ENCODE data around the gene DOK6. TPM values are rescaled to one million over a fixed set of nuclear protein-coding genes. Genes with fewer than 3 reads are reported as not detected.
A peak's percentile ranks its signal among the peaks of the same experiment; 100 is the strongest.

The DOK6 gene
- total RNA-seq, 1 experiment from 2014 or later: 0.52 TPM

DNA sequence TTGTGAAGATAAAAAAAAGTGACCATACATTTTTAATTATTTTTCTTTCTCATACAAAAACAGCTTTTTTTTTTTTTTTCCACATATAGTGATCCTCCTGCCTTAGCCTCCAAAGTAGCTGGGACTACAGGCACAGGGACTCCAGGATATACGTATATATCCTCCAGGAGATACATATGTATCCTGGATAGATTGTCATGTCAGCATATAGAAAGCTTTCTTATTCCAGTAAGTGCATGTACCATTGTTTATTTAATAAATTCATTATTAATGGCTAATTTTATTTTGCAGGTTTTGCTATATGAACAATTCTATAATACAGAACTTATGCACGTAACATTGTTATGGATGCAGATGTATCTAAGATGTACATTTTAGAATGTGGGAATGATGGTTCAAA is 138.7 kb downstream of the DOK6 start:
- DNase-seq (ENCODE audit: low read depth): no peak

DNA sequence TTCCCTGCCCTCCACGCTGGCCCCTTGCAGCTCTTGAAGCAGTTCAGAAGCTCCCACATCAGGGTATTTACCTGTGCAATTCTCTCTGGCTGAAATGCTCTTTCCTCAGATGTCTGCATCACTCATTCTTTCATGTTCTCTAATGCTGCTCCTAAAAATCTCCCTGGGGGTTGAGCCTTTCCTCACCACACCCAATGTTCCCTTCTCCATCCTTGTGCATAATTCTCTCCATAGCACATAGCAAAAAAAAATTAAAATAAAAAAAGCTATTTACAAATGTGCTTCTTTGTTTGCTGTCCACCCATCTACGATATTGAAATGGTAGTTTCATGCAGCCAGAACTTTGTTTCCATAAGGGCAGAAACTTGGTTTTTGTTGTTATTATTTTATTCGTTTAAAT is 155.5 kb downstream of the DOK6 start:
- DNase-seq (ENCODE audit: low read depth): no peak

DNA sequence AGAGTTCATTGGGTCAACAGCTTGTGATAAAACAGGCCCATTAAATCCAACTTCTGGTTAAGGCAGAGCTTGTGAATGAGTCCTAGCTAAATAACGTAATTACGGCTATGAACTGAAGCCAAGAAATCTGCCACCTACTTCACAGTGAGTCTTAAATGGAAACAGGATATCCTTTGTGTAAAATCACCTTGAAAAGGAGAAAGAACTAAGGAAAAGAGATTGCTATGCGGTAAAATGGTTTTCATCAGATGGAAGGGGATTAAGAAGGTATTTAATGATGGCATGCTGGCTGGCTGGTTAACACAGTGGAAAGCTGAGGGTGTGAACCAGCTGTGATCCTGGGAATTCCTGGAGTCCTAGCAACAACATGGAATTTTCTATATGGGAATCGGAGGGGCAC is 156.6 kb downstream of the DOK6 start:
- peak; percentile 28 for DNase-seq (ENCODE audit: low read depth)

DNA sequence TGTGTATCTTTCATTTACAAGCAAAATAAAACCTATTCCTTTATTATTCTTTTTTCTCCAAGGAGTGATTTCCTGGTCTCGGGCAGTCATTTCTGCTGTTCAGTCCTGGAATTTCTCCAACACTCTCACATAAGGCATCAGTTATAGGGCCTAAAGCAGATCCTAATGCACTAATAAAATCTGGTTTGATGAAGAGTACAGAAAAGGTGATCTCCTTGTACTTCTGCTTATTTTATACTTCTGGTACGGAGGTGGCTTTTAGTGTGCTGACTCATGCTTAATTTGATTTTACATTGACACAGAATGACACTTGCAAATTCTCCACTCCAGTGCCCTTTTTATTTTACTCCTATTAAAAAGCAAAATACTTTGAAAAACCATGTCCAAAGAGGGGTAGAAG is 157.4 kb downstream of the DOK6 start:
- peak; percentile 4 for DNase-seq (ENCODE audit: low read depth)

DNA sequence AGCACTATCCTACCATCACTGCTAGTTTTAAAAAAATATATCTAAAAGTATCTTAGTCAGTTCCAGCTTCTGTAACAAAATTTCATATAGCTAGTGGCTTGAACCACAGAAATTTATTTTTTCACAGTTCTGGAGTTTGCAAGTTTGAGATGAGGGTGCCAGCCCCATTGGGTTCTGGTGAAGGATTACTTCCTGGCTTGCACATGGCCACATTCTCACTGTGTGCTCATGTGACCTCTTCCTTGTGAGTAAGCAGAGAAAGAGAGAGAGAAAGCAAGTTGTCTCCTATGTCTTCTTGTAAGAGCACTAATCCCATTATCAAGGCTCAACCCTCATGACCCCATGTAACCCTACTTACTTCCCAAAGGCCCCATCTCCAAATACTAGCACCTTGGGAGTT is 158.9 kb downstream of the DOK6 start:
- DNase-seq (ENCODE audit: low read depth): peak; percentile 5

DNA sequence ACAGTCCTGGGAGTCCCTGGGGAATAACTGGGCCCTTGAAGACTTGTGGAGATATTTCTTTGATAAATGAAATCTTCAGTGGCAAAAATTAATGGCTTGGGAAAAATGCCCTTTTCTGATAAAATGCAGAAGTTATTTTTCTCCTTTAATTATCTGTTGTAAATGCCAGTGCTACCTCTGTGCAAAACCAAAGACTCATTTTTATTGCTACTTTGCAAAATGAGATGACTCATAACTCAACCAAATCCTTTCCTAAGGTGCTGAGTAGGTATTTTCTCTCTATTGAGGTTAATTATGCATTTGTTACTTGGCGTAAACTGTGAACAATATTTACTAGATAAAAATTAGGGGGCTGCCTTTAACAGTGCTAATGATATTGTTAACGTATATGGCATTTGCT is 163.9 kb downstream of the DOK6 start:
- peak; percentile 22 for DNase-seq (ENCODE audit: low read depth)

DNA sequence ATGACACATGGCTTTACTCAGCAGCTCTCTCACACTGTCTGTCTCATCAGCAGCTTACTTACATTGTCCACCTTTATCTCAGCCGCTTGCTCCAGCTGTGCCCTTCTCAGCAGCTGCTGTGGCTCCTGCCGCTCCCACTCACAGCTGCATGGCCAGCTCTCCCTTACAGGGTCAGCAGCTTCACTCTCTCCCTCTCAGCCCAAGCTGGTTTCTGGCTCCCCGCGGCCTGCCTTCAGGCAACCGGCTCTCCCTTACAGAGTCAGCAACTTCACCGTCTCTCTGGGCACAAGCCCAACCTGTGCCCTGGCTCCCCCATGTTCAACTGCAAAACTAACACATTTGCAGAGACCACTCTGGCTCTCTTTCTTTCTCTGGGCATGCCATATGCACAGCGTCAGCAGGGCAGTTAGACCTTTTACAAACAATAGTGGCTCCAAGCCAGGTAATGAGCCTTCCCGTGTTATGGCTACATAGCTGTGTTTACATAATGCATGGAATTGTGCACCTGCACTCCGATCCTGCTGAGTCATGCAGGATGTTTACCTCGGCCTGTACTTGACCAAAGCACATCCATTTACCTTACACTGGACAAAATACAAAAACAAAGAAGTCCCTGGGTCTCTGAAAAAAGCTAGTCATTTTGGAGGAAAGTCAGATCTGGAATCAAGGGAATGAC is 167.3 kb downstream of the DOK6 start:
- peak; percentile 13 for DNase-seq (ENCODE audit: low read depth)

DNA sequence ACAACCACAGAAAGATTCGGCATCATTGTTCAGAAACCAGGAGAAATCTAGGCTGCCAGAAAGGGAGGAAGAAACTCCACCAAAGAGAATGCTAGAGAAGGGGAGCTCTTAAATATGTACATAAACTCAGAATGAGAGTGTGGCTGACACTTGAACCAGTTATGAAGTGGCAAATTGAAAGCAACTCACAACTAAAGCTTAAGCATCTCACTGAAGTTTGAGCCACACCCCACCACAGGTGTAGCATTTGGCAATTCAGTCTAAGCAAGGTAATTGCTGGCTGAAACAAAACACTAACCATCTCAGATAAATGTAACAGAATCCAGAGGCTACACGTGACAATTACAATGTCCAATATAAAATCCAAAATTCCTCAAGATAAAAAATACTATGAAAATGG is 168.4 kb downstream of the DOK6 start:
- no peak for DNase-seq (ENCODE audit: low read depth)

DNA sequence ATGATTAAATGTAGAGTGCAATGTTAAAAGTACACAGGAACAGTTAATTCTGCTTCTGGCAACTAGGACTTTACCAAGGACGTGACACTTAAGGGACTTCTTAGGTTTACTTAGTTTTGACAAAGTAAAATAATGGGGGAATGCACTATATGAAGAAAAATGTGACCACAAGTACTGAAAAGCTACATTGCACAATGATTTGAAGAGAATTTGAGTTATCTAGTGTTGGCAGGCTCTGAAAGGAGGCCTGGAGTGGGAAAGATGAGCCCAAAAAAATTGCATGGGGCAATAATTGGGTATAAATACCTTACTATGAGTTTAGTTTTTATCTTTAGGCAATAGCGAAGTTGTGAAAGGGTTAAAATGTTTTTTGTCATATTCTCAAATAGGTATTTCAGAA is 173.7 kb downstream of the DOK6 start:
- no peak for DNase-seq (ENCODE audit: low read depth)

DNA sequence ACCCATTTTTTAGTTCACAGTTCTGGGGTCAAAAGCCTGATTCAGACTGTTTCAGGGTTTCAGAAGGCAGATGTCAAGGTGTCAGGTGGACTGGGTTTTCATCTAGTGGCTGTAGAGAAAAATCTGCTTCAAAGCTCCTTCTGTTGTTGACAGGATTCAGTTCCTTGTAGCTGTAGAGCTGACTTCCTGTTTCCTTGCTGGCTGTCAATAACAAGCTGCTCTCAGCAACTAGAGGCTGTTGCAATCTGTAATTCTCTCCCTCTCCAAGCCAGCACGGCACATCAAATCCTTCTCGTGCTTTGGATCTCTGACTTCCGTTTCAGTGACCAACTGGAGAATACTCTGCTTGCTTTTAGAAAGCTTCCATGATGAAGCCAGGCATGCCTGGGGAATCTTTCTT is 179.4 kb downstream of the DOK6 start:
- DNase-seq (ENCODE audit: low read depth): peak; percentile 74

DNA sequence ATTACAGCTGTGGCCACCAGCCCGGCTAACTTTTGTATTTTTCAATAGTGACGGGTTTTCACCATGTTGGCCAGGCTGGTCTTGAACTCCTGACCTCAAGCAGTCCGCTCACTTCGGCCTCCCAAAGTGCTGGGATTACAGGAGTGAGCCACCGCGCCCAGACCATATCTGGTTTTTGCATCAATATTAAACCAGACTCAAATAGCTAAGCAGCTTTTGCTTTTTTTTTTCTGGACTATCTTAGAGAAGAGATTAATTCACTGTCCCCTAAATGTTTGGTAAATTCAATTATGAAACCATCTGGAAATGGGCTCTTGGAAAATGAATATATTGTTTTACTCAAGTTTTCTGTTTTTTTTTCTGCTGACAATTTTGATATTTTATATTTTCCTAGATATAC is 183.7 kb downstream of the DOK6 start:
- DNase-seq (ENCODE audit: low read depth): no peak

DNA sequence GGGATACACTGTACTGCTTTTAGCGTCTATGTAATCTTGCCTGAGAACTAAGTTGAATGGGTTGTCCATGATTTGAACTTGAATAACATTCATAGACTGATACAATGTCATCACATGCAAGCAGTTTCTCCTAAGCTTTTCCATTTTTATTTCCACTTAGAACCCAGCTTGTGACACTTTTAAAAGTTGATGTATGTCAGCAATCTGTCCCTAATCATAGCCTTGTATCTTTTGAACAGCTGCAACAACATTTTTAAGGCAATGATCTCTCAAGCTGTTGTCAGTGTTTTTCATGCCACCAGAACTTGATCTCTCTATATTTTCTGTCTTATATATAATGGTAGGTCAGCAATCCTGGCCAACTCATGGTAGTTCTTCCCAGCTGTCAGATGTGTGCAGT is 185.0 kb downstream of the DOK6 start:
- DNase-seq (ENCODE audit: low read depth): no peak

DNA sequence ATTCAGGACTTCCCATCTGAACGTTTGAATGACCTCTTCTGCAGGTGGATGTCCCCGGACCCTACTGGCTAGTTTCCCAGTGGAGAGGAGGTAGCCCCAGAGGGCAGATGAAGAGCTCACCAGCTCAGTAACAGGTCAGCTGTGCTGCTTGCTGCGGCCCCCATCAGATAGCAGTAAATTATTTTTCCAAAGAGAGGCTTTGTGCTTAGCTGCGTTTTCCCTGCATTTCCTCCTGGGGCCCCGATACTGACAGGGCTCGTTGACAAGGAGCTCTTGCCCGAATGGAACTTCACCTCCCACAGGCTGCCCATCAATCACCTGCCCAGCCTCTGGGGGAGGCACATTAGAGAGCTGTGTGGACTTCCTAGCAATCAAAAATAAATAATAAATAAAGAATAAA is 185.8 kb downstream of the DOK6 start:
- DNase-seq (ENCODE audit: low read depth): no peak

DNA sequence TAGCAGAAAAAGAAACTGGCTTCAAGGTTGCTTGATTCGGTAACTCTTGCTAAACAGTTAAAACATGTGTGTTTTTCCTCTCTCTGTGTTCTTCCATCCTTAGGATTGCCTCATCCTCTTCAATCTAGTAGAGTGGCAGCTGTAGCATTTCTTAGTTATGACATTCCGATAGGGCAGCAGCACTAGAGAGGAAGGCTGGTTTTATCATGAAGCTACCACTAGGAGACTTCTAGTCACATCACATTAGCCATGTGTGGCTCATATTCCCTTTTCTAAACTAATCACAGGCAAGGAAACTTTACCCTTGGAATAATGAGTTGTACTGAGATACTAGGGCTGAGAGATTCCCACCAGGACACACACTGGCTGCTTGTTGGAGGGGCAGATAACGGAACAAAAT is 187.6 kb downstream of the DOK6 start:
- DNase-seq (ENCODE audit: low read depth): peak; percentile 19

DNA sequence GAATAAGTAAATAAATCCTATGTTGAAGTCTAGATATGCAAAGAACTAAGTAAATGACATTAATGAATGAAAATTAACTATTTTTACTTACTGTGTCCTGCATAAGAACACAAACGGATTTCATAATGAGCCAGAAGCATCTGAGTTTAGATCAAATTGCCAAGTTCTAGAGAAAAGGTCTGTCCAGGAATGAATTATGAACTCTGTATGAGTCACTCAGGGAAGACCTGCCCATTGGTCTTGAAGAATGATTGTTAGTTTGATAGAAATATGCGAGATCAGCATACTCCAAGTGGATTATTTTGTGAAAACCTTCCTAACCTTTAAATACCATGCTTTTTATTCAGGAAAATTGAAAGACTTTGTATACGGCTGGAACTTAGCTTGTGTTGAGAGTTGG is 189.5 kb downstream of the DOK6 start:
- DNase-seq (ENCODE audit: low read depth): peak; percentile 56

DNA sequence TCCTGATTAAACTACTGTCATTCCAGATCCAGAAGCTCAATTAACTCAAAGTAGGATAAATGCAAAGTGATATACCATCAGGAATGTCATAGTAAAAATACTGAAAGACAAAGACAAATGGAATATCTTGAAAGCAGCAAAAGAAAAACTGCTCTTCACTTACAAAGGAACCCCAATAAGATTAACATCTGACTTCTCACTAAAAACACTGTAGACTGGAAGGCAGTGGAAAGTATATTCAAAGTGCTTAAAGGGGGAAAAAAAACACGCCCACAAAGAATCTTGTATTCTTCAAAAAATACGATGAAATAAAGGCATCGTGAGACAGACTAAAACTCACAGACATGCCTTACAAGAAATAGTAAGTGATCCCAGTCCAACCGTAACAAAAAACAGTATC is 195.7 kb downstream of the DOK6 start:
- DNase-seq (ENCODE audit: low read depth): no peak

DNA sequence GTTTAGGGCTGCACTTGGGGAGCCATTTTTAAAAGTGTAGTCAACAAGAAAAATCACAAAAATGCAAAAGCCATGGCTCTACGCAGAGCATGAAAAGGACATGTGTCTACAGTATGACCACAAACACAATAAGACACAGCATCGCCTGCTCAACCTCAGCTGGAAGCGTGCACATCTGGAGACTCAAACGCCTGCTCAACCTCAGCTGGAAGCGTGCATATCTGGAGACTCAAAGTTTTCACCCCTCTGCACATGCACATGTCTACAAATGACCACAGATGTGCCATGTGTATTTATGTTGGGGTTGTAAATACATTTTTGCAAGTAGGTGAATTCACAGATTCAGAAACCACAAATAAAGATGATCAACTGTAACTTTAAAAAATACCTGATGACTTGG is 196.9 kb downstream of the DOK6 start:
- DNase-seq (ENCODE audit: low read depth): no peak

DNA sequence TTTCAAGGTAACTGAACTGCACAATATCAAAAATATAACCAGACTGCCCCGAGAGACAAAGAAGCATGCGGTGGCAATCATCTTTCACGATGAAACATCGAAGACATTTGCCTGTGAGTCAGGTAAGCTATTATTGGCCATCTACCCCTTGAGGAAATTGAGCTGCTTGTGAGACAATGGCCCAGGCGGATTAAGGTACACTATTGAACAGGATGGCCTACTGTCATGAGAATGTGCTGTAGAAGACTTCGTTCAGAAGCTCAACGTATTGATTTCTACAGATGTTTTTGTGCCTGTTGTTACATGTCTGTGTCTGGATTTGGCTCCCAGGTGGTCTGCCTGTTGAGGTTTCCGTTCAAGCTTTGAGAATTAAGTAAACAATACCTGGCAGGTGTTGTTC is 198.7 kb downstream of the DOK6 start:
- DNase-seq (ENCODE audit: low read depth): no peak

DNA sequence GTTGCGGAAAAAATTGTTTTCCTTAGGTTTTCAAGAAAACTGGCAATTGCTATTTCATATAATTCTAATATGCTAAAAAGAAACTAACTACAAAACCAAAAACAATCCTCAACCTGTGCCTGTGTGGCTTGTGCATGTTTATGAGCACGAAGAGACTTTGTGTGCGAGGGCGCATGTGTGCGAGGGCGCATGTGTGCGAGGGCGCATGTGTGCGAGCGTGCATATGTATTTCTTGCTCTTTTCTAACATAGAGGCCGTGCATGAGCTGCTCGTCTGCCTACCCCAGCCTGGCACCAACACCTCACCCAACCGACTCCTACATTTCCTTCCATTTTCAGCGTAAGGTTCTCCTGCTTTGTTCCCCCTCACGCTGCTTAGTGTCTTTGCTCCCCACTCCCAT is 211.6 kb downstream of the DOK6 start:
- no peak for DNase-seq (ENCODE audit: low read depth)

DNA sequence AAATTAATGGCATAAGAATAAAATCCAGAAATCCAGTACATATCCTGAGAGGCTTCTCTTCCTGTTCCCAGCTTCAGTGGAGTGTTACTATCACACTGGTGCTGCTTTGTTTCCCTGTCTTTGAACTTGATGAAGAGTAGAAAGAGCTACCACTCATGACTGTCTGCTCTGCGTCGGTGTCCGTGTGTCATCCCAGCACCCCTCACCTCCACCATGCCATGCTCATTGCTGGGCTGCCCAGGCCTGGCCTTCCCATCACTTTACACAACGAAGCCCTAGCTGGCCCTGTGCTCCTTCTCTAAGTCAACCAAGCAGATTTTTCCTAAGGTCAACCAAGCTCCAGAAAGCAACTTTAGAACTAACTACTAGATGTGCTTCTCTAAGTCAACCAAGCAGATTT is 215.4 kb downstream of the DOK6 start:
- DNase-seq (ENCODE audit: low read depth): no peak

DNA sequence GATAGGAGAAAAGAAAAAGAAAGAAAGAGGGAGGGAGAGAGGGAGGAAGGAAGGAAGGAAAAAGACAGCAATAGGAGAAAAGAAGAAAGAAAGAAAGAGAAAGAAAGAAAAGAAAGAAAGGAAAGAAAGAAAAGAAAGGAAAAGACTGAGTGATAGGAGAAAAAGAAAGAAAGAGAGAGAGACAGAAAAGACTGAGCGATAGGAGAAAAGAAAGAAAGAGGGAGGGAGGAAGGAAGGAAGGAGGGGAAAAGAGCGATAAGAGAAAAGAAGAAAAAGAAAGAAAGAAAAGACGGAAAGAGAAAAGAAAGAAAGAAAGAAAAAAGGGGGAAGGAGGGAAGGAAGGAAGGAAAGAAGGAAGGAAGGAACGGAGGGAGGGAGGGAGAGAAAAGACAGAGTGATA is 216.7 kb downstream of the DOK6 start:
- no peak for DNase-seq (ENCODE audit: low read depth)

DNA sequence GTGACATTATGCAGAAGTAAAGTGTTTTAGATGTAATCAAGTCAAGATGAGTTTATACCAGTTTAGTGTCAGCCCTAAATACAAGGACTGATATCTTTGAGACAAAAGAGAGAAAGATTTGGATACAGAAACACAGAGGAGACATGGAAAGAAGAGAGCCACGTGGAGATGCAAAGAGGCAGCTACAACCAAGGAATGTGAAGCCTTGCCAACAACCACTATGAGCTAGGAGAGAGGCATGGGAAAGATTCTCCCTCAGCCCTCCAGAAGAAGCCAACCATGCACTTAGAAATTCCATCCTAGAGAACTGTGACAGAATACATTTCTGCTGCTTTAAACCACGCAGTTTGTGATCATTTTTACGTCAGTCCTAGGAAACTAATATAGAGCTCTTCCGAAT is 217.2 kb downstream of the DOK6 start:
- DNase-seq (ENCODE audit: low read depth): peak; percentile 62

DNA sequence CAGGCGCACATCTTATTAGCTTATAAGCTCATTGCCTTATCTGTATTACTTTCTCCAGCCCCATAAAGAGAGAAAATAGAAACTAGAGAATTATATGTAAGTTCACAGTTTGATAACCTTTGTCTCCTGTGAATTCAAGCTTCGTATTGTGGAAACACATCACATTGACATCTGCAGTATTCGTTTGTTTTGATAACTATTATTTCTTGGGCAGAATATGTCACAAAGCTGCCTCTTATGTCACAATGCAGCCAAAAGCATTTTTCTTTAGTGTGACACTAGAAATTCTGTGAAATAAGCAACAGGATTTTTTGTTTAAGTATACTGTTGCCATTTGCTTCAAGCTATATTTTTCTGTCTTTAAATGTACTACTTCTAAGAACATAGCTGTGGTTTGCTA is 221.5 kb downstream of the DOK6 start:
- DNase-seq (ENCODE audit: low read depth): no peak

DNA sequence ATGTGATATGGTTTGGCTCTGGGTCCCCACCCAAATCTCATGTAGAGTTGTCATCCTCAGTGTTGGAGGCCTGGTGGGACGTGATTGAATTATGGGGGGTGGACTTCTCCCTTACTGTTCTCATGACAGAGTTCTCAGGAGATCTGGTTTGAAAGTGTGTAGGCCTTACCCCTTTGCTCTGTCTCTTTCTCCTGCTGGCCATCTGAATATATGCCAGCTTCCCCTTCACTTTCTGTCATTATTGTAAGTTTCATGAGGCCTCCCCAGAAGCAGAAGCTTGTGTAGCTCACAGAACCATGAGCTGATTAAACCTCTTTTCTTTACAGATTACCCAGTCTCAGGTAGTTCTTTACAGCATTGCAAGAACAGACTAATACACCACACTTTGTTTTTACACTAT is 222.3 kb downstream of the DOK6 start:
- no peak for DNase-seq (ENCODE audit: low read depth)

DNA sequence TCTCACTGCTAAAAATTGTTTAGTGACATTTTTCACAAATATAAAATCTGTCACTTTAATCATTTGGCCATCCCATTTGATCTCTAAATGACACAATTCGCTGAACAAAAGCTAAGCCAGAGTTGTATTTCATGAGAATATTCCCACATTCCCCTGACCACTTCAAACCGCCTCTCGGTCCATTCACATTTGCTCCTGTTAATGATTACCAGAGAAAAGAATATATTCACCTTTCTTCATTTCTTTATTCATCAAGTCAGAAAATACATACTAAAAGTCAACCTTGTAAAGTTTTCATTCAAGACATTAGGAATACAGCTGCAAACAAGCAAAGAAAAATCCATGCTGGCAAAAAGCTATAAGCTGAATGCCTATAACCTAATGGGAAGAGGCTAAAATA is 225.5 kb downstream of the DOK6 start:
- DNase-seq (ENCODE audit: low read depth): no peak
